A204.1 (cell line): ENCODE data around the gene OR4X1.
A peak's percentile ranks its signal among the peaks of the same experiment; 100 is the strongest.
"Not testable (repeated sequence)": the region's sequence is repeated elsewhere in the genome, so short reads cannot be mapped to it uniquely, and the experiment has no call there.

Experiments used
- FAIRE-seq: peaks from 2 replicates; lab custom pipeline; 2012; peaks lifted over from hg19 to GRCh38; lab: Jason Lieb, UNC

The OR4X1 gene, protein sequence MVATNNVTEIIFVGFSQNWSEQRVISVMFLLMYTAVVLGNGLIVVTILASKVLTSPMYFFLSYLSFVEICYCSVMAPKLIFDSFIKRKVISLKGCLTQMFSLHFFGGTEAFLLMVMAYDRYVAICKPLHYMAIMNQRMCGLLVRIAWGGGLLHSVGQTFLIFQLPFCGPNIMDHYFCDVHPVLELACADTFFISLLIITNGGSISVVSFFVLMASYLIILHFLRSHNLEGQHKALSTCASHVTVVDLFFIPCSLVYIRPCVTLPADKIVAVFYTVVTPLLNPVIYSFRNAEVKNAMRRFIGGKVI

DNA sequence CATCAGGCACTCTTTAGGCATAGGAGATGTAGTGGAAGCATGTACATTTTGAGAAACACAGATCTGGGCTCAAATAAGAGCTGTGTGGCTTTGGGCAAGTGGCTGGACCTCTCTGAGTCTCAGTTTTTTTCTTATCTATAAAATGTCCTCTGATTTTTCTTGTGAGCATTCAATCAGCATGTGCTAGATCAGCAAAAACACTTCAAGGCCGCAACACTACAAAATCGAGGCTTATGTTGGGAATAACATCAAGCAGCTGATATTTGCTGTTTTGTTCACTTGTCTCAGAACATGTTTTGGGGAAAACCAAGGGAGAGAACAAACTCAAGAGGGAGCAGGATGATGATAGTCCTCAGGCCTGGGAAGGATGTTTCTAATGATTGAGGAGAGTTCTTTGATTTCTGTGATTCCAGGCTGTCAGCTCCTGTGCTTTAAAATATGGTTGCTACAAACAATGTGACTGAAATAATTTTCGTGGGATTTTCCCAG lies at the start of gene OR4X1:
OR4X1 (plus strand) TSS at position 439 of the 489 bp plus-strand sequence; CDS start at position 439, 0 bp downstream.
- no peak for FAIRE-seq

DNA sequence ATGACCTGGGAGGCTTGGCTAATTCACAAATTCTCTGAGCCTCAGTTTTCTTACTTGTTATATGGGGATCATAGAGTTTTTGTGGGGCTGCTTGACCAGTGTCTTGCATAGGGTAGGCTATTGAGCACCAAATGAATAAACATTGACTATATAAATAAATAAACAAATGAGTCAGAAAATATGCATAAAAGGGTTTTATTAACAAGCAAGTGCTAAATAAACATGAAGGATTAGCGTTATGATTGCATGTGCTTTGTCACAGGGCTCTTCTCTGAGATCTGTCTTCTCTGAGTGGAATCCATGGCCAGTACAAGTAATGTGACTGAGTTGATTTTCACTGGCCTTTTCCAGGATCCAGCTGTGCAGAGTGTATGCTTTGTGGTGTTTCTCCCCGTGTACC lies 47.2 kb upstream of the OR4X1 start, which contains the start of gene OR4B1:
OR4B1 (plus strand) TSS at position 301 of the 400 bp plus-strand sequence; CDS start at position 301, 0 bp downstream.
- no peak for FAIRE-seq

DNA sequence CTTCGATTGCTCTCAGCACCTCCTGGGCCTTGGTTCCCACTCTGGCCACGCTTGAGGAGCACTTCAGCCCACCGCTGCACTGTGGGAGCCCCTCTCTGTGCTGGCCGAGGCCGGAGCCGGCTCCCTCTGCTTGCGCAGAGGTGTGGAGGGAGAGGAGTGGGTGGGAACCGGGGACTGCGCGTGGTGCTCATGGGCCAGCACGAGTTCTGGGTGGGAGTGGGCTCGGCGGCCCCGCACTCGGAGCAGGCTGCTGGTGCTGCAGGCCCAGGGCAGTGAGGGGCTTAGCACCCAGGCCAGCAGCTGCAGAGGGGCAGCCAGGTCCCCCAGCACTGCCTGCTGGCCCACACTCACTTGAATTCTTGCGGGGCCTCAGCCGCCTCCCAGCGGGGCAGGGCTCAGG lies 34.9 kb upstream of the OR4X1 start:
- no peak for FAIRE-seq

DNA sequence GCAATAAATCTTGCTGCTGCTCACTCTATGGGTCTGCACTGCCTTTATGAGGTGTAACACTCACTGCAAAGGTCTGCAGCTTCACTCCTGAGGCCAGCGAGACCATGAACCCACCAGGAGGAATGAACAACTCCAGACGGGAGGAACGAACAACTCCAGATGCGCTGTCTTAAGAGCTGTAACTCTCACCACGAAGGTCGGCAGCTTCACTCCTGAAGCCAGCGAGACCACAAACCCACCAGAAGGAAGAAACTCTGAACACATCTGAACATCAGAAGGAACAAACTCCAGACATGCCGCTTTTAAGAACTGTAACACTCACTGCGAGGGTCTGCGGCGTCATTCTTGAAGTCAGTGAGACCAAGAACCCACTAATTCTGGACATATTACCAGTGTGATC lies 33.6 kb upstream of the OR4X1 start:
- FAIRE-seq = not testable (repeated sequence)

DNA sequence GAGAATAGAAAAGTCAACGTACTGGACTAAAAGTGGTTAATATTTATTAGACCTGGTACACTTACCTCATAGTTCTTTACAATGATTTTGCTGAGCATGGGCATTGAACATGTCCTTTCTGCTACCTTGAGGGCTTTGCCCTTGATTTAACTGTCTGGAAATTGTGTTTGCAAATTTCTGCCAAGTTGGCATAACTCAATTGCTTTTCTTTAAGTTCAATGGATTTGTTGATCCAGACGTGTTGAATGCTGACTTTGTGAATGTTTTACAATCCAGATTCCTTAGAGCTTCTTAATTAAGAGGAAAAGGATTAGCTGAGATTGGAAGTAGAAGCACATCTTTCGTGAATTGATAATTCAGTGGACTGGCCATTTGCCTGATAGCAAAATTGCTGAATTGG lies 25.9 kb upstream of the OR4X1 start:
- no peak for FAIRE-seq

DNA sequence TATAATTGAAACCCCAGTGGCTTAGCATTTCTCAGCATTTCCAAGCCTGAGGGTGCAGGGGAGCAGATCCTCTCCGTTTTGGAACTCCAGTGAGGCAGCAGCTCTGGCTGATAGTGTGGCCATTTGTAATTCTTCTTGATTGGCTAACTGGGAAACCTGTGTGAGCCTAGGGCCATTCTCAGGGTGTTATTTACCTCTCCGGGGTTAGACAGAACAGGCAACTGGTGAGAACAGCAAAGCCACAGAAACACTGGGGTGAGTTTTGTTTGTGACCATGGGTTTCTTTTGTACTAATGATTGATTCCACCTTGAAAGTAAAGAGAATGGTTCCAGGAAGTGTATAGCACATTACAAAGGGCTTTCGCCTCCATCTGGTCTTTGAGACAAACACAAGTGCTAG lies 21.2 kb upstream of the OR4X1 start:
- no peak for FAIRE-seq

DNA sequence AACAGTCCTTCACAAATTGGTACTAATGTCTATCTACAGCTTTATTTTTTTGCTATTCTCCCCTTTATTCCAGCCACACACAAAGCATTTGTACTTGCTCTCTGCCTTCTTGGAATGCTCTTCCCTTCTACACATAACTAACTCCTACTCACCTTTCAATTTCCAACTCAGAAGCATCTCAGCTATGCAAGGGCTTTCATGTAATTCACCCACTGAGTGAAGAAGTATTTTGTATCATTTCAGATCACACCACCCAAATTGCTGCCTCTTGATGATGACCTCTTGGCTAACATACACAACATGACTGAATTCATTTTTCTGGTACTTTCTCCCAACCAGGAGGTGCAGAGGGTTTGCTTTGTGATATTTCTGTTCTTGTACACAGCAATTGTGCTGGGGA lies 18.9 kb upstream of the OR4X1 start, which contains the start of gene OR4X2:
OR4X2 (plus strand) TSS at position 301 of the 400 bp plus-strand sequence; CDS start at position 301, 0 bp downstream.
- no peak for FAIRE-seq

DNA sequence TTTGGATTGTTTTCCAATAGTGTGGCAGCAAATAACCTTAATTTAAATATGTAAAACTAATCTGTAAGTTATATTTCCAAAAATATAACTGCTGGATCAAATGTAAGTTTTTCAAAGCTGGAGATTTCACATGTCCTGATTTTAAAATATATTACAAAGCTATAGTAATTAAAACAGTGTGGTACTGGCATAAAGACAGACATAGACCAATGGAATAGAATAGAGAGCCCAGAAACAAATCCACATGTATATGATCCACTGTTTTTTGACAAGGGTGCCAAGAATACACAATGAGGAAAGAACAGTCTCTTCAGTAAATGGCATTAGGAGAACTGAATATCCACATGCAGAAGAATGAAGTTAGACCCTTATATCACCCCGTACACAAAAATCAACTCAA lies 14.8 kb upstream of the OR4X1 start:
- no peak for FAIRE-seq

DNA sequence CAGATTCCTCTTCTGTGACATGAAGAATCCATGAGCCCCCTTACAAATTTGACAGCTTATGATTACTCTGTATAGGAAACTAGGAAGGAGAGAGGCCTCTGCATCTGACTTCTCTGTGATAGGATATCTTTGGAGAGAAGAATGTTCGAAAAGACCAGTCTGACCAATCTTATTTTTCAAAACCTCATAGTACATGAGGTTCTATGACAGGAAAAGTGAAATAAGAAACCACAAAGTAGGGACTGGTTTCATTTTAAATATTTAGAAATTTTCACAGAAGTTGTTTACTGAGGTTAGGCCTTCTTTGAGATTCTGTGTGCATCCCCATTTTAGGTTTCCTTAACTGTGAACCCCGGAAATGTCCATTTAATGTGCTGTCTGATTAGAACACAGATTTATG lies 2.1 kb upstream of the OR4X1 start:
- no peak for FAIRE-seq

DNA sequence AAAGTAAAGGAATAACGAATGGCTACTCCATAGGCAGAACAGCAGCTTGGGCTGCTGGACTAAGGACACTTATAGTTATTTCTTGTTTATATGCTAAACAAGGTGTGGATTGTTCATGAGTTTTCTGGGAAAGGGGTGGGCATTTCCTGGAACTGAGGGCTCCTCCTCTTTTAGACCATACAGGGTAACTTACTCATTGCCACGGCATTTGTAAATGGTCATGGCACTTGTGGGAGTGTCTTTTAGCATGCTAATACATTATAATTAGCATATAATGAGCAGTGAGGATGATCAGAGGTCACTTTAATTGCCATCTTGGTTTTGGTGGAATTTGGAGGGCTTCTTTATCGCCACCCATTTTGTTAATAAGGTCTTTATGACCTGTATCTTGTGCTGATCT lies 7.0 kb downstream of the OR4X1 start:
- FAIRE-seq = no peak

DNA sequence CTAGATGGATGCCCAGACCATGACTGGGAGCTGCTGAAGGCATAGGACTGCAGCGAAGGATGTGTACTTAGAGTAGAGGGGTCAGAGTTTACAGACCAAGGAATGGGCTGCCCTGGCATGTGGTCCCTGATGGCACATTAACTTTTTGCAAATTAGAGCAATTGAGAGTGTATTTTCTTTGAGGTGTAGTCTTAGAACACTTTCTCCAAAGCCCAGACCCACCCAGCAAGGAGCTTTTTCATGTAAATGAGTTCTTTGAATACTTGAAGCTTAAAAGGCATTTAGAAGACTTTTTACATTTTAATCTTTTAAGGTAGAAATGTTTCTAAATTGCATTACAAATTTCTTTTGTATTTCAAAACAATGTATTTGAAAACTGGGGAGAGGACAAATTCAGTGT lies 8.9 kb downstream of the OR4X1 start:
- no peak for FAIRE-seq

DNA sequence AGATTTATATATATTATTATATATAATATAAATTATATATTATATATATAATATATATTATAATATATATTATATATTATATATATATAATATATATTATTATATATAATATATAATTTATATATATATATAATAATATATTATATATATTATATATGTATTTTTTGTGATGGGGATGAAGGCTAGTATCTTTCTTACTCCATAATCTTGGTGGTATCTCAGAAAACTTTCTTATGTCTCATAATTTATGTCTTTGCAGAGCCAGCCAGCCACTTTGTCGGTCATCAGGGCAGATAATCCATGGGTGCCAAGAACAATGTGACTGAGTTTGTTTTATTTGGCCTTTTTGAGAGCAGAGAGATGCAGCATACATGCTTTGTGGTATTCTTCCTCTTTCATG lies 42.3 kb downstream of the OR4X1 start, which contains the start of gene OR4S1:
OR4S1 (plus strand) TSS at position 301 of the 400 bp plus-strand sequence; CDS start at position 301, 0 bp downstream.
- peak; percentile 94 for FAIRE-seq

DNA sequence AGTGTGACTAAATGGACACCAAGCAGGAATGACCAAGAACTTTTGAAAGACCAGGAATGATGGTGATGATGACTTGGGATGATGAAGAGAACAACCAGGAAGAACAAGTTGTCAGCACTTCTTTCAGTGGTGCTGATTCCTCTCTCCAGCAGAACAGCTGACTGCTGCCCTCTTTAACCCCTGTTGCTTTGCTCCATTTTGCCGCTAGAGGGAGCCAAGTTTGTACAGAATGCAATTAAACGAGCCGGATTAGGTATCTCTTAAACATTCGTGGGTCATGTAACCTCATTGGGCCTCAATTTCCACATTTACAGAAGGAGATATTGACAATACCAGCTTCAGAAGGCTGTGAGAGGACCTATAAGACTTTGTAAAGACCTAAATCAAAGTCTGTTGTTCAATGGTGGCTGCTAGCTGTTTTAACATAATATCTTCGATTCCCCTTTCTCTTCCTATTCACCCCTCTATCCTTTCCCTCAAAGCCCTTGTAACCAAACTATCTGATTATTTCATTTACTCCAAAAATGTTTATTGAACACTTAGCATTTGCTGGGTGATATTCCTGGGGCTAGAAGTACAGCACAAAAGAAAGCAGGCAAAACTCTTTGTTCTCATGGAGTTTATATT lies 44.2 kb downstream of the OR4X1 start:
- peak; percentile 71 for FAIRE-seq

DNA sequence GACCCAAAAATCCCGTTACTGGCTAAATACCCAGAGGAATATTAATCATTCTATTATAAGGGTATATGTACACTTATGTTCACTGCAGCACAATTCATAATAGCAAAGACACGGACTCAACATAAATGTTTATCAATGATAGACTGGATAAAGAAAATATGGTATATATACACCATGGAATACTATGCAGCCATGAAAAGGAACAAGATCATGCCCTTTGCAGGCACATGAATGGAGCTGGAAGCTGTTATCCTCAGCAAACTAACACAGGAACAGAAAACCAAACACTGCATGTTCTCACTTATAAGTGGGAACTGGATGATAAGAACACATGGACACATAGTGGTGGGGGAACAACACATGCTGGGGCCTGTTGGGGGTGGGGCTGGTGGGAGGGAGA lies 49.9 kb downstream of the OR4X1 start:
- not testable (repeated sequence) for FAIRE-seq
